GM12878 (cell line): Measurements from ENCODE around the gene TMEM132C. TPM values are rescaled to one million over a fixed set of nuclear protein-coding genes. Genes with fewer than 3 reads are reported as not detected.
A peak's percentile ranks its signal among the peaks of the same experiment; 100 is the strongest.

Experiments
- ATAC-seq: fragments of 200-7000 bp; cut with Tn5 transposase; 3 replicates; pipeline ENCODE4 v1.9.1; 2020; ENCODE audit warnings: mild to moderate bottlenecking, moderate library complexity
- BruUV-seq: library from RNA; stranded (reverse); fragments of 400-500 nt; replicated peaks from 2 replicates; lab custom pipeline; 2021; lab: Mats Ljungman, UMichigan
- CTCF ChIA-PET: fragments of 300-600 bp; sonication (Branson Sonifier 250); formaldehyde crosslinking; extraction: SDS; loops from one replicate; lab custom pipeline; 2021; ENCODE audit warnings: inconsistent platforms; lab: Yijun Ruan, JAX
- POLR2A ChIA-PET: fragments of 350-600 bp; formaldehyde crosslinking; extraction: SDS; loops from one replicate; lab custom pipeline; 2021; ENCODE audit warnings: inconsistent platforms; lab: Charles Lee
- RAD21 ChIA-PET: fragments of 300-600 bp; sonication (Branson Sonifier 250); formaldehyde crosslinking; loops from one replicate; lab custom pipeline; 2023; ENCODE audit warnings: antibody characterized with exemption; ENCODE audit not compliant: unreplicated experiment; lab: Charles Lee
- SMC1A ChIA-PET: fragments of 300-600 bp; sonication (Branson Sonifier 250); formaldehyde crosslinking; loops from one replicate; lab custom pipeline; 2023; ENCODE audit not compliant: unreplicated experiment, uncharacterized antibody; lab: Charles Lee
- DNase-seq: peaks from one replicate; pipeline ENCODE4 v3.0.0-alpha.2; 2011; ENCODE audit warnings: low read depth, low spot score
- FAIRE-seq: peaks from 3 replicates; lab custom pipeline; 2011; peaks lifted over from hg19 to GRCh38; lab: Jason Lieb, UNC
- H2AFZ ChIP-seq: 2 replicates; pipeline ENCODE4 v1.6.0; 2011; ENCODE audit warnings: low read depth, low read length, control low read depth; ENCODE audit not compliant: control insufficient read depth
- H3K27ac ChIP-seq: 2 replicates; pipeline ENCODE4 v1.5.1; 2011; ENCODE audit warnings: control low read depth; ENCODE audit not compliant: control insufficient read depth, insufficient read depth
- H3K27me3 ChIP-seq, 2 experiments: replicated peaks in 1 of 2; 2 replicates each; pipeline versions ENCODE4 v1.6.0 to v1.6.1; 2011; ENCODE audit warnings: low read length in 1 of 2; ENCODE audit not compliant: control insufficient read depth in 2 of 2, insufficient read depth in 2 of 2
- H3K36me3 ChIP-seq, 2 experiments: 2 replicates each; pipeline ENCODE4 v1.5.1; 2011; ENCODE audit warnings: low read length in 1 of 2; ENCODE audit not compliant: control insufficient read depth in 2 of 2, insufficient read depth in 2 of 2
- H3K4me1 ChIP-seq: 2 replicates; pipeline ENCODE4 v1.6.1; 2011; ENCODE audit warnings: mild to moderate bottlenecking, low read length, moderate library complexity, mixed read lengths; ENCODE audit not compliant: control insufficient read depth, insufficient read depth
- H3K4me2 ChIP-seq: 2 replicates; pipeline ENCODE4 v1.6.0; 2011; ENCODE audit warnings: control low read depth; ENCODE audit not compliant: control insufficient read depth, insufficient read depth
- H3K4me3 ChIP-seq: fragments of 200-600 bp; sonication (generic); 2 replicates; pipeline ENCODE4 v1.5.1; 2016
- H3K79me2 ChIP-seq: 2 replicates; pipeline ENCODE4 v1.6.0; 2011; ENCODE audit warnings: low read length; ENCODE audit not compliant: control insufficient read depth, insufficient read depth
- H3K9ac ChIP-seq: 2 replicates; pipeline ENCODE4 v1.8.0; 2011; ENCODE audit warnings: low read length, control low read depth, mixed read lengths; ENCODE audit not compliant: control insufficient read depth, insufficient read depth
- H3K9me3 ChIP-seq: replicated peaks from 3 replicates; pipeline ENCODE4 v1.5.1; 2011; ENCODE audit warnings: mild to moderate bottlenecking, low read length; ENCODE audit not compliant: control insufficient read depth, insufficient read depth
- H4K20me1 ChIP-seq: 2 replicates; pipeline ENCODE4 v1.6.0; 2011; ENCODE audit not compliant: control insufficient read depth, insufficient read depth
- CHD1 ChIP-seq: IDR thresholded peaks from 2 replicates; pipeline ENCODE4 v1.6.1; 2012; ENCODE audit warnings: low read depth, low read length, improper control_type of control experiment
- CREB1 ChIP-seq: IDR thresholded peaks from 2 replicates; pipeline ENCODE4 v1.6.1; 2012; ENCODE audit warnings: low read depth, mild to moderate bottlenecking, inconsistent platforms
- ETV6 ChIP-seq, 2 experiments: fragments of 450-650 bp in 1 of 2; IDR thresholded peaks in 1 of 2; conservative IDR thresholded peaks in 1 of 2; 2 replicates each; pipeline ENCODE4 v1.6.1; 2014; ENCODE audit warnings: antibody characterized with exemption in 1 of 2, borderline replicate concordance in 1 of 2, low read depth in 1 of 2, mild to moderate bottlenecking in 1 of 2, moderate library complexity in 1 of 2
- MTA2 ChIP-seq: fragments of 450-650 bp; IDR thresholded peaks from 2 replicates; pipeline ENCODE4 v1.6.1; 2016; ENCODE audit warnings: low read depth, mild to moderate bottlenecking, moderate library complexity
- SREBF2 ChIP-seq: IDR thresholded peaks from 2 replicates; pipeline ENCODE4 v1.6.1; 2012; ENCODE audit warnings: mild to moderate bottlenecking, low read length
- TCF3 ChIP-seq: IDR thresholded peaks from 2 replicates; pipeline ENCODE4 v1.6.1; 2012; ENCODE audit warnings: low read depth, mild to moderate bottlenecking, low read length, borderline replicate concordance; ENCODE audit not compliant: insufficient read depth
- ZNF24 ChIP-seq: fragments of 450-650 bp; IDR thresholded peaks from 2 replicates; pipeline ENCODE4 v1.6.1; 2017; ENCODE audit warnings: antibody characterized with exemption, mild to moderate bottlenecking
- WGBS: methylation state at CpG from one replicate; pipeline ENCODE4 v1.1.6; 2016; ENCODE audit warnings: low lambda C conversion rate; ENCODE audit not compliant: insufficient replicate concordance, insufficient coverage; ENCODE audit errors: missing lambda C conversion rate; 5-methylcytosine and 5-hydroxymethylcytosine counted together
- in situ Hi-C: fragments of 300-500 bp; cut with MboI; formaldehyde crosslinking; loops from 9 replicates; pipeline ENCODE4 v1.14.3; 2018; ENCODE audit warnings: mixed read lengths
- intact Hi-C: fragments of 100-400 bp; cut with micrococcal nuclease; formaldehyde crosslinking; loops from one replicate; pipeline ENCODE4 v1.14.2; 2022; ENCODE audit not compliant: unreplicated experiment
- polyA plus RNA-seq, 11 experiments: library from polyadenylated mRNA; depleted of rRNA in 4 of 11; unstranded in 6 of 11; stranded (reverse) in 5 of 11; fragments of >200 nt; fragmentation: Nextera tagmentation in 4 of 11; fragmentation: Illumina TruSeq in 1 of 11; extraction: Ambion mirVana in 4 of 11; extraction: Trizol in 1 of 11; gene quantifications; 1 replicate in 1 of 11; 2 replicates in 10 of 11; pipeline versions ENCODE4 v1.2.1 to v1.2.3, GENCODE V29; 2011 to 2016; ENCODE audit warnings: inconsistent platforms in 2 of 11, missing spikeins in 2 of 11, low read depth in 1 of 11
- total RNA-seq, 4 experiments: library from RNA; depleted of rRNA in 3 of 4; stranded (reverse); fragments of >200 nt in 3 of 4; fragmentation: Illumina TruSeq in 1 of 4; extraction: Trizol in 1 of 4; gene quantifications; 2 replicates each; pipeline versions ENCODE4 v1.2.1 to v1.2.3, GENCODE V29; 2013 to 2021
- TF ChIP-seq, protein P1 (sequence below): IDR thresholded peaks from 2 replicates; pipeline ENCODE4 v1.6.1; 2011; ENCODE audit warnings: borderline replicate concordance, low read depth, mild to moderate bottlenecking, moderate library complexity, mixed read lengths, low read length; ENCODE audit not compliant: insufficient read depth; ENCODE audit errors: extremely low read length
- TF ChIP-seq, protein P2 (sequence below): IDR thresholded peaks from 2 replicates; pipeline ENCODE4 v1.6.1; 2011; ENCODE audit warnings: borderline replicate concordance, low read depth, mild to moderate bottlenecking, moderate library complexity, low read length; ENCODE audit not compliant: insufficient read depth, poor library complexity, severe bottlenecking

Gene TMEM132C
- total and polyA plus RNA-seq, 10 of the 15 experiments (the other 5 are each of a cell fraction or from before 2014, with no cell fraction given) = not detected

GRCh38 chr12:128753438-128753837 is 486.5 kb downstream of the TMEM132C start:
- in situ Hi-C loops = no loop called here
- H3K4me2 ChIP-seq = no peak overlapping the region
- no peak overlapping the region for H3K4me3 ChIP-seq
- ChIA-PET CTCF (no interaction called here), POLR2A (interaction anchor here (0.6 kb wide), 1 partner anchor 453 kb away, joined by 6 read pairs; no protein-coding TSS in a partner anchor), SMC1A (no interaction called here), RAD21 (no interaction called here)
- H3K27me3 ChIP-seq = no peaks in the 10 kb centered on the region
- FAIRE-seq (no peak), ATAC-seq (no peak), DNase-seq (no peak)
- TF ChIP-seq, protein P1, sequence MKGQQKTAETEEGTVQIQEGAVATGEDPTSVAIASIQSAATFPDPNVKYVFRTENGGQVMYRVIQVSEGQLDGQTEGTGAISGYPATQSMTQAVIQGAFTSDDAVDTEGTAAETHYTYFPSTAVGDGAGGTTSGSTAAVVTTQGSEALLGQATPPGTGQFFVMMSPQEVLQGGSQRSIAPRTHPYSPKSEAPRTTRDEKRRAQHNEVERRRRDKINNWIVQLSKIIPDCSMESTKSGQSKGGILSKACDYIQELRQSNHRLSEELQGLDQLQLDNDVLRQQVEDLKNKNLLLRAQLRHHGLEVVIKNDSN = no peak
- TF ChIP-seq ZNF24 (peak; percentile 28; the same call in 1 of the 2 replicates), CREB1 (no peak), MTA2 (no peak), ETV6 (conservative IDR thresholded peaks at IDR 0.05 in 1 of 2, IDR thresholded peaks at IDR 0.05 in 1 of 2; ENCODE audit: borderline replicate concordance in 1 of 2, low read depth in 1 of 2) (no peak)
- intact Hi-C loops = no loop called here
- no peak overlapping the region for H2AFZ ChIP-seq
- H3K9ac ChIP-seq = no peak overlapping the region
- no peaks in the 10 kb centered on the region; the same call in 2 of the 3 replicates for H3K9me3 ChIP-seq
- H4K20me1 ChIP-seq = no peaks in the 10 kb centered on the region
- no peak overlapping the region for H3K27ac ChIP-seq
- 2% methylated on average over 4 of the region's 4 CpGs for WGBS
- BruUV-seq = no TSS peak
- no peaks in the 10 kb centered on the region for H3K79me2 ChIP-seq
- no peaks in the 10 kb centered on the region for H3K4me1 ChIP-seq
- no peaks in the 10 kb centered on the region for H3K36me3 ChIP-seq

DNA sequence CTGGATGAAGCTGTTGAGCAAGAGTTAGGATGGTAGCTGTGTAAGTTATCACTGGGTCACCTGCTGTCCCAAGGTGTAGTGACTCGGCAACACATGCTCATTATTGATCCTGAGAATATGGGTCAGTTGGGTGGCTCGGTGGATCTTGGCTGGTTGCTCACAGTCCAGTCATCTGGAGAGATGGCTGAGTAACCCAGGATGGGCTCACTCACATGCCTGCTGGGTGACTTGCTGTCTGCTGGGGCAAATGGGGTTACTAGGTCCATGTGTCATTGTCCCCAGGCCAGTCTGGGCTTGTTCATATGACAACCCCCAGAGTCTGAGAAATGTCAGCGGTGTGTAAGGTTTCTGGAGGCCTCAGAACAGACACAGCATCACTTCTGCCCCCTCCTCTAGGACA is 487.3 kb downstream of the TMEM132C start:
- Histone ChIP-seq H3K27me3 (no peaks in the 10 kb centered on the region), H3K4me2 (no peak overlapping the region), H2AFZ (no peak overlapping the region), H3K27ac (no peak overlapping the region), H3K79me2 (no peaks in the 10 kb centered on the region), H3K36me3 (no peaks in the 10 kb centered on the region), H3K4me3 (no peak overlapping the region), H3K4me1 (no peaks in the 10 kb centered on the region), H4K20me1 (no peaks in the 10 kb centered on the region), H3K9me3 (no peaks in the 10 kb centered on the region; the same call in 2 of the 3 replicates), H3K9ac (no peak overlapping the region)
- in situ Hi-C loops (no loop called here), intact Hi-C loops (no loop called here)
- SMC1A ChIA-PET = interaction anchor here (0.7 kb wide), 1 partner anchor 246 kb away, joined by 6 read pairs; no protein-coding TSS in a partner anchor
- 24% methylated on average over 3 of the region's 3 CpGs for WGBS
- no peak; the same call in 2 of the 3 replicates for ATAC-seq
- BruUV-seq = no TSS peak
- CTCF ChIA-PET = no interaction called here
- POLR2A ChIA-PET = no interaction called here
- FAIRE-seq = no peak
- TF ChIP-seq CHD1 (no peak), TCF3 (0 out of 2 replicates have a peak, but pooled peaks have one; percentile 19), SREBF2 (no peak)
- TF ChIP-seq, protein P2, sequence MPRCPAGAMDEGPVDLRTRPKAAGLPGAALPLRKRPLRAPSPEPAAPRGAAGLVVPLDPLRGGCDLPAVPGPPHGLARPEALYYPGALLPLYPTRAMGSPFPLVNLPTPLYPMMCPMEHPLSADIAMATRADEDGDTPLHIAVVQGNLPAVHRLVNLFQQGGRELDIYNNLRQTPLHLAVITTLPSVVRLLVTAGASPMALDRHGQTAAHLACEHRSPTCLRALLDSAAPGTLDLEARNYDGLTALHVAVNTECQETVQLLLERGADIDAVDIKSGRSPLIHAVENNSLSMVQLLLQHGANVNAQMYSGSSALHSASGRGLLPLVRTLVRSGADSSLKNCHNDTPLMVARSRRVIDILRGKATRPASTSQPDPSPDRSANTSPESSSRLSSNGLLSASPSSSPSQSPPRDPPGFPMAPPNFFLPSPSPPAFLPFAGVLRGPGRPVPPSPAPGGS = peak; percentile 83
- DNase-seq = no peak
- RAD21 ChIA-PET = no interaction called here
